ENCODE data around the gene CCL21.

Gene CCL21

GRCh38 chr9:34665381-34666250 lies 44.3 kb downstream of the CCL21 start:
- DNase-seq: peak; percentile 72 to 76

DNA sequence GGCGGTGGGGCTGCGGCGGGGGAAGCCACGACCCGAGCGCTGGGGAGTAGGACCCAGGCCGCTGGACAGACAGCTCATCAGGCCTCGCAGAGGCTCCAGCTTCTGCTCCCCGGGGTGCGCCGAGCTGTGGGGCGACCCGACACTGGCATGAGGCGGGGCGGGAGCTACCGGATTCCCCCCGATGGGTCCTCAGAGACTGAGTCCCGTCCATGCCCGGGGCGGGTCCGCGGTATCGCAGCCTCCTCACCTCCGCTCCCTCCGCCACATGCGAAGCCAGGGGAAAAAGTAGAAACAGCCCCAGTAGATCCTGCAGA lies 44.9 kb downstream of the CCL21 start:
- no peak for DNase-seq

- DNase-seq: peak; percentile 46 to 49
Observed at GRCh38 chr9:34664281-34665066, 45.5 kb downstream of the CCL21 start.

- no peak for DNase-seq
Observed at GRCh38 chr9:34663303-34663605, 46.7 kb downstream of the CCL21 start.

DNA sequence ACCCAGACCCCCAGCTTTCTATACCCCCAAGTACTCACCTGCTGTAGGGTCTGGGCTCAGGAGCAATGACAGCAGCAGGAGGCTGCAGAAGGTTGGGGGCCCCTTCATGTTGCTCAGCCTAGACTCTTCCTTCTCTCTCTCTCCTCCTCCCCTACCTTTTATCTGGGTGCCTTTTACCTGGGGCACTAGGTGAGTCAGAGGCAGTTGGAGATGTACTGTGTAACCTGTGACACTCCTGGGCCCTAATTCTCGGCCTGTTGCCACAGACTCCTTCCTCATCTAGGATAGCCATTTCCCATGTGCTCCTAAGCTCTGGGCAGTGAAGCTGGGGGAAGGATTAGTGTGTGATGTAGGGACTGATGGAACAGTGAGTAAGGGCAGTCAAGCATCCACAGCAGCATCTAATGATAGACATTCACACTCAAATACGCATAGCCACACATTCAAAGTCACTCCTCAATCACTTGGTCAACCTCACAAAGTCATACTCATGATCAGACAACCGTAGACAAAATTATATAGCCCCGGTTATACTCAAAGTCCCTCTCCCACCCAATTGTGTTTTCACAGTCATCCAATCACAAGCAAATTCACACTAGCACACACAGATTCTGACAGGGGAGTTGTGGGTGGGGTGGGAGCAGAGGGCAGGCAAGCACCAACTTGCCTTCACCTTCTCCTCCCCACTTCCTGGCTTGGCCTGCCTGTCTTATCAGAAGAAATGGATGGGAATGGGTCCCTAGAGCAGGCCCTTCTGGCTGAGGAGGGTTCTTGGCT lies 47.2 kb downstream of the CCL21 start, which contains the start of gene CCL27:
Gene CCL27, minus strand, starts transcription at position 132 of the 777 bp plus-strand sequence. Its CDS starts 24 bp downstream, at position 108.
- DNase-seq: no peak

DNA sequence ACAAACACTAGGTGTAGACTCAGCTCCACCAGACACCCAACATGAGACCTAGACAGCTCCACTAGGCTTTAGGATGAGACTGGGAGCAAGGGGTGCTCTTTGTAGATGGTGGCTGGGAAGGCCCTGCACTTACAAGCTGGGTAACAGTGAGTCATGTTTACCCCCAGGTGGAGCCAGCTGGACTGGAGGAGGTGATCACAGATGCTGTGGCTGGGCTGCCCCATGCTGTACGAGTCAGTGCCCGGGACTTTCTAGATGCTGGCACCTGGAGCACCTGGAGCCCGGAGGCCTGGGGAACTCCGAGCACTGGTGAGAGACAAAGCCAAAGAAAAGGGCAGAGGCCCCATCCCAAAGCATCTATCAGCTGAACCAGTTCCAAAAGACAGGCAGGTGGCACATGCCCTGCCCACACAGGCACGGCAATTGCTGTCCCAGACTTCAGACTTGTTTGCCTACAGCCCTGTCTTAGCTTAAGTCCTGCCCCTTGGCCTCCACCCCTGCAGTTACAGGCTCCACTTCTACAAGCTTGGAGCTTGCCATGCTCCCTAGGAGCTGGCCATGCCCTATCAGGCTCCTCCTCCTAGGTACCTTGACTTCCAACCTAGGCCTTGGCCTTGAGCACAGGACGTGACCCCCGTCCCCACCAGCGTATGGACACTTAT lies 50.2 kb downstream of the CCL21 start:
- no peak for DNase-seq

All from stimulated activated CD4-positive, alpha-beta T cell treated with anti-CD3 and anti-CD28 coated beads, Interleukin-2, amount 100 ng/mL, for 48 hours (primary cell).